Measurements from ENCODE around the gene RABL6.
A peak's percentile ranks its signal among the peaks of the same experiment; 100 is the strongest.

Gene RABL6

GRCh38 chr9:136889858-136890257 lies 82.1 kb downstream of the RABL6 start:
- TF ChIP-seq CTCF (conservative IDR thresholded peaks at IDR 0.05; ENCODE audit: low read depth) = no peak
- H3K27ac ChIP-seq = no peak overlapping the region
- POLR2A ChIA-PET (ENCODE audit: low non-redundant PET) = interaction anchor here (0.6 kb wide), 1 partner anchor 13 kb away, joined by 4 read pairs; no protein-coding TSS in a partner anchor
- no peak for DNase-seq (ENCODE audit: low spot score)
- CTCF ChIA-PET = interaction anchor here (0.6 kb wide), 1 partner anchor 49 kb away, joined by 3 read pairs; no protein-coding TSS in a partner anchor

GRCh38 chr9:136890661-136891060 lies 82.9 kb downstream of the RABL6 start:
- no peak for TF ChIP-seq CTCF (conservative IDR thresholded peaks at IDR 0.05; ENCODE audit: low read depth)
- CTCF ChIA-PET = no interaction called here
- POLR2A ChIA-PET (ENCODE audit: low non-redundant PET) = interaction anchor here (0.6 kb wide), 1 partner anchor 12 kb away, joined by 4 read pairs; no protein-coding TSS in a partner anchor
- peak overlapping the region; percentile 29 for H3K27ac ChIP-seq
- DNase-seq (ENCODE audit: low spot score) = no peak

Measured in RWPE1 (cell line).